Ecto neural progenitor cell (in vitro differentiated cells): ENCODE results near the gene DSCAM.

Experiments
- DNase-seq: peaks from one replicate; pipeline ENCODE4 v3.0.0-alpha.2; 2018; ENCODE audit warnings: low spot score

DSCAM gene

GRCh38 chr21:40547906-40548513 is 298.9 kb downstream of the DSCAM start:
- DNase-seq = no peak

DNA sequence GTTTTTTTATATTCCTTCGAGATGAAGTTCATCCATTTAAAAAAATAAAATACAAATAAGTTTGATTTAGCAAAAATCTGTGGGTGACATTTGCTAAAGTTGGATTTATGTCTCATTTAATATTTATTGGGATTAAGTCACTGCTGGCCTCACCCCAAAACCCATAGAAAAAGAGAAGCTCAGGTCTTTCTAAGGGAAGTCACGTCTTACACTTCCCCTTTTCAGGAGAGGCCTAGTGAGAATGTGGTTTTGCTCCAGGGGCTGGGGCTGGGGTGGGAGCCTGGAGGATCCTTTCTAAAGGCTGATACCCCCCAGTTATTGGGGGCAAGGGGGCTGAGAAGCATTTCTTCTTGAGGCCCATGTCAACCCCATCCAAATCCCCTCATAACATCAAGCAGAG is 300.3 kb downstream of the DSCAM start:
- DNase-seq = no peak

- DNase-seq = no peak
Observed at GRCh38 chr21:40540216-40540615, 306.7 kb downstream of the DSCAM start.

- no peak for DNase-seq
Observed at GRCh38 chr21:40534886-40535285, 312.1 kb downstream of the DSCAM start.

- DNase-seq = no peak
Observed at GRCh38 chr21:40531431-40532110, 315.4 kb downstream of the DSCAM start.

DNA sequence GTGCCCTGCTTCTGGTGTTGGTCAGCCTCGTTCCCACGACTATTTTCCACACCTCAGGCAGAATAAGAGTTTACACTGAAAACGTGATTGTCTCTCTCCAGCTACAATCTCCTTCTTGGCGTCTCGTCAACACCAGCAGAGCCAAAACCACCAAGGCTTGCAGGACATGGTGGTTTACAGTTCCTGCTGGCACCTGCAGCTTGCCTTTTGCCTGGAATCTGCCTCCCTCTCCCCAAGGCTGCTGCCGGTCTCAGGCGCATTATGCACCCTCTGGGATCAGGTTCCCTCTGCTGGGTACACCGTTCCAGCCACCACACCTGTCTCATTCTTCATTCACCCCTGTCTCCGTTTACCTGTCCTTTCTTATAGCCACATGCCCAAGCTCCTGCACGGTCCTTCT is 315.9 kb downstream of the DSCAM start:
- no peak for DNase-seq

DNA sequence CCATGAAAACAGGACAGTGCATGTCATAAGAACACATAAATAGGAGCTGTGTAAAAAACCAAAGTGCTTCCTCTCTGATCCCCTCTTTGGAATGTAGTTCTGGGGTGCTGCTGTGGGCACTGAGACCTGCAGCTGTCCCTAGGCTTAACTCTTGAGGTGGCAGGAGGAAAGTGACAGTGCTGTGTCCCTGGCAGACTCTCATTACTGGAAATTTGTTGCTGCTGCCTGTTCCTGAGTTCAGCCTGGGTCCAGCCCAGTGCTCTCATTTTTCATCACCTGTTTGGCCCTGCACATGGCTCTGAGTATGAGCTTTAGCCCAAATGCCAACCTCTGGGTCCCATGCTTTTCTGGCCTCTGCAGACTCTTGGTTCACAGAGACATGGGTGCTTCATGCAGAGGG is 329.3 kb downstream of the DSCAM start:
- DNase-seq = no peak

DNA sequence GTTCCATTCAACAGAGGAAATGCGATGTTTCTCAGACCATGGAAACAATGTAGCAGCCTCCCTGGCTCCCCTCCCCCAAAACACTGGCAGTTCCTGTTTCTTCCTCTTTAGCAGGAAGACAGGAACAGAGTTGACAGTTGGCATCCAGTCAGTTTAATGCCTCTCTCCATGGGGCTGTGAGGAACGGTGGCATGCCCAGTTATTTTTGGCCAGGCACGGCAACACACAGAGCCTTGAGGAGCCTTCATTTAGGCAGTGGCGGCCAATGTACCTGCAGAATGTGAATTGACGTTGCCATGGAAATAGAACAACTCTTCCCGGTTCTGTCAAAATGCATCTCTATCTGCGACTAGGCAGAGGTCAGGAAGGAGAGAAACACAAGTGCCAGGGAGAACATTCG is 330.6 kb downstream of the DSCAM start:
- DNase-seq = no peak

GRCh38 chr21:40512590-40512989 is 334.4 kb downstream of the DSCAM start:
- DNase-seq = no peak

DNA sequence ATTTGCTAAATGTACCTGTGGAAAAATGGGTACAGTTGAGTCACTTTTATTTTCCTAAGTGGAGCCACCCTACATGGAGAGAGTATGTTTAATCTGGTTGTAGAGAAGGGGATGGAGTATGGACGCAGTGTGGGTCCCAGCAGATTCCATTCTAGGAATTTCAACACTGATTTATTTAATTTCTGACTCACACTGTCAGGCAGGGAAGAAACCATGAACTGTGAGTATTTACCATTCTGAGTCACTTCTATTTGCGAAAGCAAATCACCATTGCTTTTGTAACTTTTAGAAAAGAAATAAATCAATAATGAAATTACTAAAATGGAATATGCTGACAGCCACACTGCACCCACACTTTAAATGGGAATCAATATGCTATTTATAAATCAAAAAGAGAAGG is 339.0 kb downstream of the DSCAM start:
- no peak for DNase-seq

GRCh38 chr21:40505681-40506080 is 341.3 kb downstream of the DSCAM start:
- no peak for DNase-seq

DNA sequence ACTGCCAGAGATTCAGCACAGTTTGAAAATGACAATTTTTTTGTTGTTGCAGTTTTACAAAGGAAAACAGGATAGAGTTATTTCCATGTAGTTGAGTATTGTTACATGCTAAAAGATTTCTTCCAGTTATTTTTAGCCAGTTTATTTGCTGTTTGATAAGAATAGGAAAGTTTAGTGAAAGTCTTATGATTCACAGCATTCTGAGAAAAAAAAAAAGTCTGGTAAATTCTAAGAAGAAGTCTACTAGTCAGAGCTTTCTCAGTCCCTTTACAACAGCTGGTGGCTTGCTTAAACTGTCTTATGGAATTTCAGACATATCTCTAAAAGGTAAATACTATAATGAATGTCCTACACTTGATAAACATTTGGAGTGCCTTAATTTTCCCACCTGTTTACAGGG is 341.7 kb downstream of the DSCAM start:
- no peak for DNase-seq

DNA sequence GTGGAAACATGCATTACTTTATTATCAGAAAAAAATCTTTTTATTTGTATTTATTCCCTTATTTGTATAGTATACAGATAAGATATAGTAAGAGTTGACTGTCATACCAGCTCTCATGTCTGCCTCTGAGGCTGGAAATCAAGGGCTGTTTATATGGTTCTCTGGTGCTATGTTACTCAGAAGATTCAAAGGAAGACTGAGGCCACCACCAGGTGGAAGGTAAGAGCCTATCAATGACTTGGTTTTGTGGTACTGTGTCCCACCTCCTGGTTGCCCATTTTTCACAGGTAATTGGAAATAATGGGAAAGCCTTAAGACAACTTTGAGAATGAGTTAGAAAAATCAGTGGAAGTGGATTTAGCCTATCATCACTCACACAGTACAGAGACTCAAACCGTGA is 342.1 kb downstream of the DSCAM start:
- no peak for DNase-seq

DNA sequence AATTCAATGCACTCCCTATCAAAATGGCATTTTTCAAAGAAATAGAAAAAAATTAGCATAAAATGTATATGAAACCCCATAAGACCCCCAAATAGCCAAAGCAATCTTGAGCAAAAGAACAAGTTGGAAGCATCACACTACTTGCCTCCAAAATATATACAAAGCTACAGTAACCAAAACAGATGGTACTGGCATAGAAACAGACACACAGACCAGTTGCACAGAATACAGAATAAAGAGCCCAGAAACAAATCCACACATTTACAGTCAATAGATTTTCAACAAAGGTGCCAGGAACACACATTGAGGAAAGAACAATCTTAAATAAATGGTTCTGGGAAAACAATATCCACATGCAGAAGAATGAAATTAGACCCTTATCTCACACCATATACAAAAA is 350.8 kb downstream of the DSCAM start:
- DNase-seq = no peak

DNA sequence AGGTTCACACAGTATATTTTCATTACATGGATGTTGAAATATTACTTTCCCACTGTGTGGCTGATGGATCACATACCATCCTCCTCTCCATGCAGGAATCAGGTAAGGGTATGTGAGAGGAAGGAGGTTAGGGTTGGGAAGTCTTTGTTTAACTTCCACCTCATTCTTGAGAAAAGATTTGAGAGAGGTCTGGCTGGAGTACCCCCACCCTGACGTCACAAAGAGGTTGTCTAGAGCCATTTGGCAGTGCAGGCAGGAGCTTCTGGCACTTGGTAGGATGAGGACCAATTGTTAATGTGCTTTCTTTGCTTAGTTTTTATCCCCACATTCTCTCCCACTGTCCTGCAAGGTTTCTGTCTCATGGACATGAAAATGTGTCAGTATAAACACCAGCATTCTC is 356.6 kb downstream of the DSCAM start:
- no peak for DNase-seq

DNA sequence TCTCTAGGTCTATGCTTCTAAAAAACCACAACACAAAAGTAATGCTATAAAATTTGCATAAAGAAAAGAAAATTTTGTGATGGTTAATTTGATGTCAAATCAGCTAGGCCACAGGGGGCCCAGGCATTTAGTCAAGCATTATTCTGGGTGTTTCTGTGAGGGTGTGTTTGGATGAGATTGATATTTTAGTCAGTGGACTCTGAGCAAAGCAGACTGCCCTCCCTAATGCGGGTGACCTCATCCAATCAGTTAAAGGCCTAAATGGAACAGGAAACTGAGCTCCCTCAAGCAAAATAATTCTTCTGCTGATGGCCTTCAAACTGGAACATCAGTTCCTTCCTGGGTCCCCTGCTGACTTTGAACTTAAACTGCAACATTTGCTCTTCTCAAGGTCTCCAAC is 358.0 kb downstream of the DSCAM start:
- DNase-seq = no peak

DNA sequence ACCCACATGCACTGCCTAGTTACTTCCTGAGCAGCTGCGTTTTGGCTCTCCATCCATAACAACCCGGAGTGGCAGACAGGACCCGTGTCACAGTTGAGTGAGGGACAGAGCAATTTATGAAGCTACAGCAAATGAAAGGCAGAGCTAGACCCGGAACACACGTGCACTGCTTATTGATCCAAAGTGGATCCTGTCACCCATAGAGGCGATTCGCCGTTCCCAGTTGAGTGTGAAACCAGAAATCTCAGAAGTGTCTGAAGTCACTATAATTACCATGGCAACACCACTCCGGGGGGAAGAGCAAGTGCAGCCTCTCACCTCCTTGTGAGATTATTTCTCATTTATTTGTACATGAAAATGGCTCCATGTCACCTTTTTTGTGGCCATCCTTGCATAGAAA is 365.2 kb downstream of the DSCAM start:
- no peak for DNase-seq

DNA sequence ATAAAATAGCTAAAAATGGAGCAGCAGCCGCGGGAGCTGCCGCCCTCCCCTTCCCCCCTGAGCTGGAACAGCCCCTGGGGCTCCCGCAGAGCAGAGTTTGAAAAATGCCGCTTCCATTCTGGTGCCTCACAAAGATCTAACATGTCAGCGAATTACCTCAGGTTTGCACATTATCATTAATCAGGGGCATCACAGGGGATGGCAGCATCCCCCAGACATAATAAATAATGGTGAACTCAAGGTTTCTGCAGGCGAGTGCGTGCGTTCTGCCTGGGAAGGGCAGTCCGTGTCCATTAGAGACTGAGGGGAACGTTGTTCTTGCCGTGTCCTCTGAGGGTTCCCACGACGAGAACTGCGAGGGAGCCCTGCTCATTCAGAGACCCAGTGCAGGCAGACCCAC is 372.4 kb downstream of the DSCAM start:
- DNase-seq = no peak

DNA sequence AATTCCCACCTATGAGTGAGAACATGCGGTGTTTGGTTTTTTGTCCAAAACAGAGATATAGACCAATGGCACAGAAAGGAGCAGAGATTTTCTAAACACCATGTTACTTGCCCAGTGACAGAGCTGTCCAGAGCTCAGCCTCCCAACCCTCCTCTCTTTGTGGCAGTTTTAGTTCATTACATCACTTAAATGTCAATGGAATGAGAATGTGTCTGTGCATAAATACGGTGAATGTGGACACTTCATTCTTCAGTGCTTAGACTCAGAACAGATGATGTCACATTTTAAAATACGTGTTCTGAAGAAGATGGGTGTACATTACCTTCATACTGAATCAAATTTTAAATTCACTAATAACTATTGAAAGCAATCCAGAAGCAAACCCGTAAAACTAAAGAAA is 374.9 kb downstream of the DSCAM start:
- no peak for DNase-seq

DNA sequence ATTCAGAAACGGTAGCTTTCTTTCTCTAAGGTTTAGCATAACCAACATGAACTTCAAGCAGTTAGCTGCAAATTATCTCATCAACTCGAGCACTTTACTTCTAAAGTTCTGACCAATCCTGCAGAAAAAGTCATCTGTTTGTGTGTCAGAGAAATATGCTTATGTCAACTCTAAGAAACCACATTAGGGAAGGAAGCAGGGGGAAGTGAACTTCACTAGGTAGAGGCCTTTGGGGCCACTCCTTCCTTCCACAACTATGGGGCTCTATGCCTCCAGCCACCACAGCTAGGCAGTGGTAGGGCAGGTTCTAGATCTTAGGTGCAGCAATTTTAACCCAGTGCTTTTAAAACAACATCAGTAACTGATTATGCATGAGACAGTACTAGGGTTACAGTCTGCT is 375.9 kb downstream of the DSCAM start:
- no peak for DNase-seq

- DNase-seq = no peak
Observed at GRCh38 chr21:40466893-40467483, 380.0 kb downstream of the DSCAM start.

DNA sequence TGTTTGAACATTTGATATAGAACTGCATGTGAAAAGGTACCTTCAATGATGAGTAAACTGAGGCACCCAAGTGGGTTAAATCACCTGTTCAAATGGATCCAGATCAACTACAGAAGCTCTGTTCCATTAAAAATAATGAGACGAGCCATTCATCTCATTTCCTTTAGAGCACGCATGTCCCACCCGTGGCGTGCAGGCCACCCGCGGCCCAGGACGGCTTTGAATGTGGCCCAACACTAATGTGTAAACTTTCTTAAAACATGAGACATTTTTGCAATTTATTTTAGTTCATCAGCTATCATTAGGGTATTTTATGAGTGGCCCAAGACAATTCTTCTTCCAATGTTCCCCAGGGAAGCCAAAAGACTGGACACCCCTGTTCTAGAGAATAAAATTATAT is 381.6 kb downstream of the DSCAM start:
- no peak for DNase-seq

DNA sequence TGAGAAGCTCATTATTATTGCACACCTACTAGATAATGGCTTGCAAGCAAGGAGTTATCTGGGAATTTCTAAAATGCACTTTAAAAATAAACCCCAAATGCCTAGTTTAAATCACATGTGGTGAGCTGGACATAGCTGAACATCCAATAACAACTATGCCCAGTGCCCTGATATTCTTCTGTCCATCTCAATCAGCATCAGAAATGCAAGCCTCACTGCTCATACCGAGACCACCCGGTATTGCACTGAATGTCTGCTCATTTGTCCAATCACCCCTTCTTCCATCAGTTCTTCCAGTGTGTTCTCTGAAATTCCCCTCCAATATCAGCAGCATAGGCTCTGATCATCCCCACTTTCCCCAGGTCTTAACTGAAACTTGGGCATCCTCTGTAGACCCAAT is 383.8 kb downstream of the DSCAM start:
- no peak for DNase-seq

GRCh38 chr21:40461008-40461407 is 385.9 kb downstream of the DSCAM start:
- DNase-seq = no peak
